Body of pancreas (tissue), 4 donors: ENCODE results near the gene SMARCD3.

ENCODE experiments used
- CTCF ChIP-seq, 7 experiments: fragments of 450-650 bp in 4 of 7; fragments of 200-600 bp in 3 of 7; sonication (generic) in 3 of 7; IDR thresholded peaks; one replicate each; pipeline ENCODE4 v1.5.1; 2016 to 2019; ENCODE audit warnings: antibody characterized with exemption in 7 of 7
- POLR2A ChIP-seq, 3 donors: fragments of 450-650 bp; IDR thresholded peaks; one replicate each; pipeline ENCODE4 v1.6.1; 2016; ENCODE audit warnings: antibody characterized with exemption in 3 of 3, mild to moderate bottlenecking in 2 of 3

- TF ChIP-seq CTCF (IDR thresholded peaks at IDR 0.05) (no peak), POLR2A (IDR thresholded peaks at IDR 0.05) (no peak)
These were observed 40.7 kb downstream of the SMARCD3 start for GRCh38 chr7:151207804-151208203.
